Ramos (cell line): ENCODE data around the gene TRIM33.
"Not testable (repeated sequence)": the region's sequence is repeated elsewhere in the genome, so short reads cannot be mapped to it uniquely, and the experiment has no call there.

Experiments used
- in situ Hi-C: fragments of 300-500 bp; cut with MboI; formaldehyde crosslinking; loops from one replicate; pipeline ENCODE4 v1.14.3; 2022; ENCODE audit warnings: low sequenced_read_pairs; ENCODE audit not compliant: unreplicated experiment

The TRIM33 gene

DNA sequence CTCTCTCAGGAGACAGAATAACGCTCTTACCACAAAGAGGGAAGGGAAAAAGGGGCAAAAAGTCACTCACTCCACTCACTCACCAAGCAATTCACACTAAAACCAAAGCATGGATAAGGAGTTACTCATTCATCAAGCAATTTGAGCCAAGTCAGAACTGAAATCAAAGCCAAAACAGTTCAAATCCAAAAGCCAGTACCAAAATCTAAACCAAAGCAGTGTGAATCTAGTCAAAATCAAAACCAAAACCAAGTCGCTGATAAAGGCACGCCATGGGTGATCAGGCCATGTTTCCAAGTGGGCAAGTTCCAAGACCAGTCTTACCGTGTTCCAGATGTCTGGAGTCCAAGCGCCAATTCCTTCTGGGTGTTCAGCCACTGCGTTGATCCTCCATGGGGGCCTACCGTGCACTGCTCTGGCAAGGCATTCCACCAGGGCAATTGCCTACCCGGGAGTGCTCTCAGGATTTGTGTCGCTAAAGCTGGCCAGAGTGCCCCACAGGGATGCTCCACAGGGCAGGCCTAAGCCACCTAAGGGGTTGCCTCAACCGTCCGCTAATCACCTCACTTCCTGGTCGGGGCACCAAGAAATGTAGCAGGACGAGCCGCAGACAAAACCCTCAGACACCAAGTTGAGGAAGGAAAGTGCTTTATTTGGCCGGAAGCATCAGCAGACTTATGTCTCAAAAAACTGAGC, 142.3 kb downstream of the TRIM33 start:
- in situ Hi-C loops = no loop called here

GRCh38 chr1:114367810-114368209, 143.2 kb downstream of the TRIM33 start:
- in situ Hi-C loops = no loop called here

DNA sequence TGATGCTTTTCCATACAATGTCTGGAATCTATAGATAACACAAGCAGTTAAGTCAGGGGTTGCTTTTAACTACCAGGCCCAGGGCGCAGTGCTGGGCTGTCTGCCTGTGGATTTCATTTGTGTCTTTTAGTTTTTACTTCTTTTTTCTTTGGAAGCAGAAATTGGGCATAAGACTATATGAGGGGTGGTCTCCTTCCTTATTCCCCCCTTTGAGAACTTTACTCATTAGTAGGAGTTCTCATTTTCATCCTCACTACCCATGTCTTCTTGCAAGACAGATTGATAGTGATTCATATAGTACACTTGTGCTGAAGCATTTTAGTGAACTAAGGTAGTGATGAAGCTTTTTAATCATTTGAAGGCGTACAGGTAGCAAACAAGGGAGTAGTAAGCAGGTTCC, 147.8 kb downstream of the TRIM33 start:
- in situ Hi-C loops = not testable (repeated sequence)

GRCh38 chr1:114359791-114360190, 151.2 kb downstream of the TRIM33 start:
- in situ Hi-C loops = no loop called here

DNA sequence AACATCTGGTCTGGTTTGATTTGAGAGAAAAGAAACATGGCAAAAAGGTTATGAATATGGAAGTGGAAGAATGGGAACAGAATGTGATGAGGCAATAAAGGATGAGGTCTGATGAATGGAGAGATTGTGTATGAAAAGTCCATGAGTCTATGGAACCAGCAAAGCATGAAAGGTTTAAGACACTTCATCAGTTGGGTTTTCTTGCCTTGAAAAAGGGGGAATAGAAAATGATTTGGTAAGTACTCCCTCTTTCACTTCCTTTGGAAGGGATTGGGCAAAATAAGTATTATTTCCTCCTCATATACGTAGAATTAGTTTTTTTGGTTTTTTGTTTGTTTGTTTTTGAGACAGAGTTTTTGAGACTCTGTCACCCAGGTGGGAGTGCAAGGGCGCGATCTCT, 155.8 kb downstream of the TRIM33 start:
- in situ Hi-C loops = no loop called here

- in situ Hi-C loops = no loop called here
Measured at GRCh38 chr1:114353262-114353661, 157.7 kb downstream of the TRIM33 start.

DNA sequence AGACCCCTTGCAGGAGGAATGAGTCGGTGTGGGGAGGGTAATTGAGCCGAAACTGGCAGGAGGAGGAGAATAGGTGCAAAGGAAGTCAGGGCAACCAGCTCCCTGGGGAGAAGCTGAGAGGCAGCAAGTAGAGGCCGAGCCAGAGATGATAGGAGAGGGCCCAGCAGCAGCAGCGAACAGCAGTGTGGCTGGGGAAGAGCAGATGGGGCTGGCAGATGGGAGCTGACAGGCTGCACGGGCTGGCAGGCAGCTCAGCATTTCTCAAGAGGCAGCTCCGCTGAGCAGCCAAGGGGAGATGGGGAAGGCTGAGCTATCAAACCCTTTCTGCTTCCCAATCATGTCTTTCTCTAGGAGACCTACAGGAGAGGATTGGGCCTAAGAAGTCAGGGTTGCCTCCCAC, 158.2 kb downstream of the TRIM33 start:
- in situ Hi-C loops = no loop called here

DNA sequence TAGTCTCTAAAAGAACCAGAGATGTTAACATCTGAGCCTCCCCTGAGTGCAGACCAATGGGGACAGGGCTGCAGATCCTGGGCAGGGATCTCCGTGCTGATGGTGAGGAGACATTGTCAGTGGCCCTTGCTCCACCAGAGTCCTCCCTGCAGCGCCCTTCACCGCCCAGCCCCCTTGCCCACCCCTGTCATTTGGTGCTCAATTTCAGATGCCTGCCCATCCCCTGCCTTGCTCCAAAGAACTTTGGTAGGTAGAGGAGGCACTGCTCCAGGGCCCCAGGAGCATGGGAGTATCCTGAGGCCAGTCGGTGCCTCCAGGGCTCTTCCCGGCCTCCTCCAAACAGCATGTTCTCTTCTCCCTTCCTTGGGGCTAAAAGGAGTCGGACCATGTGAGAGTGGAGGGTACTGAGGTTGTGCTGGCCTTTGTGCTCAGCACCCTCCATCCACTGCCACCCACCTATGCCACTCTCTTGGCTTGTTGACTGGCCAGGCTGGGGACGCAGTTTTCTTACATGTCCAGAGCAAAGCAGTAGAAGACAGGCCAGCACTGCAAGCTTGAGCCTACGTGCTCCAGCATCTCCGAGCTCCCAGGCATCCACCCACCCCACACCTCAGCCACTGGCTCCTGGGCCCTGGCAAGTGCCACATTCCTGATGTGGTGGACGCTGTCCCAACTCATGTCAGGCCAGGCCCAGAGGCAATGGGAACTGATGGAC, 160.1 kb downstream of the TRIM33 start:
- in situ Hi-C loops = no loop called here

DNA sequence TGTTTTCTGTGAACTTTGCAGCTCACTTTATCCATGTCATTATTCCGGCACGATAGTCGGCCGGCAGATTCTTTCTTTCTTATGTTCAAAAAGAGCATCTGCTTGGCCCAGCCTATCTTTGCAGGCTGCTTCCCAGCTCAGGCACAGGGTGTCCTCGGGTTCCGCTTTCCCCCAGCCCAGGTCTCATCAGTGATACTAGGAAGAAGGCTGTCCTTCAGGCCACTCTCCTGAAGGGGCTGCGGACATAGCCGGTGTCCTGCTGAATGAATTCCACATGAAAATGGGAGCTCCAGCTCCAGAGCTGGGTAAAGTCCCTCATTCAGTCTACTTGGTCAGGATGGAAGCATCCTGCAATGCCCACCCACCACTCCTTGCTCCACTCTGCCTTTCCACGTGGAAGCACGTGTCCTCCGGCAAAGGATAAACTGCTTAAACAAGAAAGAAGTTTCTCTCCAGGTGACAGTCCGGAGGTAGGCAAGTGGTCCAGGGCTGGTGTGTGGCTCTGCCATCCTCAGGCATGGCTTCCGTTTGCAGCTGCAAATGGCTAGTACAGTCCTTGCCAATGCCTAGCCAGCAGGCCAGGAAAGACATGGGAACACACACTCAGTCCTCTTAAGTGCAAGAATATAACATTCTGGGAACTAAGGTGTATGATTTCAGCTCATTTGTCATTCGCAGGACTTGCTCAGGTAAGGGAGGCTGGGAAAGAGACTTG, 161.0 kb downstream of the TRIM33 start:
- in situ Hi-C loops = loop anchor here (10.0 kb wide), 1 partner anchor 205 kb away; no protein-coding TSS in a partner anchor

GRCh38 chr1:114347431-114348209, 163.4 kb downstream of the TRIM33 start:
- in situ Hi-C loops = loop anchor here (10.0 kb wide), 1 partner anchor 207 kb away; no protein-coding TSS in a partner anchor

DNA sequence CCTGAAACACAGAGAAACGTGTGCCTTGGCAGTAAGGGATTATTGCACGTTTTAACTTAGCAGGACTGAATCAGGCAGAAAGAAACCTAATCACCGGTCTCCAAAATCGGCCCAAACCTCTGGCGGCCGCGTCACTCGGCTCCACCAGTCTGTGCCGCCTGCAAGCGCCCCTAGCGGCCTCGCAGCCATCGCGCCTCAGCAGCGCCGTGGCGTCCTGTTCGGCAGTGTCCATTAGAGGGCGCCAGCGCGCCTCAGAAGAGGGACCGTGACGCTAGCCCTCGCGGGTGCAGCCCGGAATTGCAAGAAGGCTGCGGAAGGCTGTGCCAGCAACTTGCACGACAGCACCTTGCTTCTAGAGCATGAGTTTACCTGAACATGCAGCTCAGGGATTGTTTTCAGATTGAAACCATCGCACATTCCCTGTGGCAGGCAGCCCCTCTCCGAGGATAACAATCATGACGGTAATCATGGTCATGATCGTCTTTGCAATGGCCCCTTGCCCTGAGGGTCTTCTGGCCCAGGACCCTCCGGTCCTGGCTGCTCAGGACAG, 164.4 kb downstream of the TRIM33 start:
- in situ Hi-C loops = loop anchor here (10.0 kb wide), 1 partner anchor 208 kb away; no protein-coding TSS in a partner anchor

- in situ Hi-C loops = loop anchor here (10.0 kb wide), 1 partner anchor 209 kb away; no protein-coding TSS in a partner anchor
Measured at GRCh38 chr1:114345930-114346479, 165.0 kb downstream of the TRIM33 start.

- in situ Hi-C loops = loop anchor here (10.0 kb wide), 1 partner anchor 210 kb away; no protein-coding TSS in a partner anchor
Measured at GRCh38 chr1:114344656-114345055, 166.3 kb downstream of the TRIM33 start.
